A673 (cell line): ENCODE results near the gene TMEM244. TPM values are rescaled to one million over a fixed set of nuclear protein-coding genes. Genes with fewer than 3 reads are reported as not detected.

ENCODE experiments used
- BruUV-seq: library from RNA; stranded (reverse); fragments of 400-500 nt; replicated peaks from 2 replicates; lab custom pipeline; 2021; lab: Mats Ljungman, UMichigan
- CTCF ChIA-PET: fragments of 300-600 bp; sonication (Branson Sonifier 250); formaldehyde crosslinking; loops from one replicate; lab custom pipeline; 2022; ENCODE audit warnings: antibody characterized with exemption; lab: Charles Lee
- POLR2A ChIA-PET: fragments of 300-600 bp; sonication (Branson Sonifier 250); formaldehyde crosslinking; loops from one replicate; lab custom pipeline; 2022; ENCODE audit warnings: antibody characterized with exemption; ENCODE audit not compliant: low non-redundant PET; lab: Charles Lee
- DNase-seq: peaks from one replicate; pipeline ENCODE4 v3.0.0-alpha.2; 2015; ENCODE audit warnings: low spot score
- H3K27ac ChIP-seq: fragments of 200-600 bp; sonication (generic); 2 replicates; pipeline ENCODE4 v1.5.1; 2016; ENCODE audit warnings: mixed run types, low read depth, mild to moderate bottlenecking, mixed read lengths, antibody characterized with exemption, low read length; ENCODE audit not compliant: poor library complexity, severe bottlenecking
- H3K27me3 ChIP-seq: fragments of 200-600 bp; sonication (generic); replicated peaks from 2 replicates; pipeline ENCODE4 v1.6.1; 2017; ENCODE audit warnings: mixed run types, low read depth, mild to moderate bottlenecking, mixed read lengths, antibody characterized with exemption, low read length; ENCODE audit not compliant: insufficient read depth, poor library complexity
- H3K36me3 ChIP-seq: fragments of 200-600 bp; sonication (generic); 2 replicates; pipeline ENCODE4 v1.6.1; 2016; ENCODE audit warnings: mixed run types, mild to moderate bottlenecking, mixed read lengths, antibody characterized with exemption, low read length; ENCODE audit not compliant: insufficient read depth, poor library complexity, severe bottlenecking
- H3K4me1 ChIP-seq: fragments of 200-600 bp; sonication (generic); 2 replicates; pipeline ENCODE4 v1.6.1; 2017; ENCODE audit warnings: mixed run types, mild to moderate bottlenecking, mixed read lengths, antibody characterized with exemption, low read length; ENCODE audit not compliant: insufficient read depth, poor library complexity, severe bottlenecking
- H3K4me3 ChIP-seq: fragments of 200-600 bp; sonication (generic); 2 replicates; pipeline ENCODE4 v1.5.1; 2016; ENCODE audit warnings: low read depth, mixed run types, mild to moderate bottlenecking, mixed read lengths, low read length; ENCODE audit not compliant: poor library complexity, severe bottlenecking
- H3K9me3 ChIP-seq: fragments of 200-600 bp; sonication (generic); 2 replicates; pipeline ENCODE4 v1.6.1; 2016; ENCODE audit warnings: mixed run types, low read depth, mild to moderate bottlenecking, mixed read lengths, antibody characterized with exemption, low read length; ENCODE audit not compliant: poor library complexity, severe bottlenecking
- EZH2 ChIP-seq: fragments of 200-600 bp; sonication (generic); IDR thresholded peaks from 2 replicates; pipeline ENCODE4 v1.6.1; 2017; ENCODE audit warnings: borderline replicate concordance, low read depth, mild to moderate bottlenecking, mixed read lengths, antibody characterized with exemption, low read length; ENCODE audit not compliant: poor library complexity, severe bottlenecking
- intact Hi-C: fragments of 100-400 bp; cut with micrococcal nuclease; formaldehyde crosslinking; loops from one replicate; pipeline ENCODE4 v1.10.0; 2022; ENCODE audit not compliant: unreplicated experiment
- total RNA-seq: library from RNA; stranded (reverse); gene quantifications from 2 replicates; pipeline ENCODE4 v1.2.3, GENCODE V29; 2021
- TF ChIP-seq, protein P1 (sequence below): fragments of 300-800, 200-600 bp; sonication (generic); conservative IDR thresholded peaks from 2 replicates; pipeline ENCODE4 v1.5.1; 2017; ENCODE audit warnings: low read depth, mild to moderate bottlenecking, antibody characterized with exemption, low read length, moderate library complexity, mixed read lengths

TMEM244 gene
- total RNA-seq, 1 experiment from 2014 or later = not detected

DNA sequence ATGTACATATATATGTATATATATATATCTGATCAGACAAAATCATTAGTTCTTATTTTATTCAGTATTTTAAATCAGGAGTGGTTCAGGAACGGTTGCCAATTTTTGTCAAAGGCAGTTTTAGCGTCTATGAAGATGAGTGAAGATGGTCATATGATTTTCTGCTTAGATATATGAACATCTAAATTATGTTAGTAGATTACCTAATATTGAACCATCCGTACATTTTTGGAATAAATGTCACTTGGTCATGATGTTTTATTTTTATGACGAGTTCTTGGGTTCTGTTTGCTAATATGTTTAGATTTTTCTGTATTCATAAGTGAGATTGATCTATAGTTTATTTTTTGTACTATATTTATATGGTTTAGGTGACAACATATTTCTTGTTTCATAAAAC, 3.3 kb downstream of the TMEM244 start:
- Histone ChIP-seq H3K4me1 (no peaks in the 10 kb centered on the region), H3K27ac (no peak overlapping the region), H3K36me3 (no peaks in the 10 kb centered on the region), H3K9me3 (peaks cover 4% of the 10 kb centered on the region), H3K4me3 (no peak overlapping the region), H3K27me3 (no peaks in the 10 kb centered on the region)
- TF ChIP-seq, protein P1, sequence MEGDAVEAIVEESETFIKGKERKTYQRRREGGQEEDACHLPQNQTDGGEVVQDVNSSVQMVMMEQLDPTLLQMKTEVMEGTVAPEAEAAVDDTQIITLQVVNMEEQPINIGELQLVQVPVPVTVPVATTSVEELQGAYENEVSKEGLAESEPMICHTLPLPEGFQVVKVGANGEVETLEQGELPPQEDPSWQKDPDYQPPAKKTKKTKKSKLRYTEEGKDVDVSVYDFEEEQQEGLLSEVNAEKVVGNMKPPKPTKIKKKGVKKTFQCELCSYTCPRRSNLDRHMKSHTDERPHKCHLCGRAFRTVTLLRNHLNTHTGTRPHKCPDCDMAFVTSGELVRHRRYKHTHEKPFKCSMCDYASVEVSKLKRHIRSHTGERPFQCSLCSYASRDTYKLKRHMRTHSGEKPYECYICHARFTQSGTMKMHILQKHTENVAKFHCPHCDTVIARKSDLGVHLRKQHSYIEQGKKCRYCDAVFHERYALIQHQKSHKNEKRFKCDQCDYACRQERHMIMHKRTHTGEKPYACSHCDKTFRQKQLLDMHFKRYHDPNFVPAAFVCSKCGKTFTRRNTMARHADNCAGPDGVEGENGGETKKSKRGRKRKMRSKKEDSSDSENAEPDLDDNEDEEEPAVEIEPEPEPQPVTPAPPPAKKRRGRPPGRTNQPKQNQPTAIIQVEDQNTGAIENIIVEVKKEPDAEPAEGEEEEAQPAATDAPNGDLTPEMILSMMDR = no peak
- TF ChIP-seq EZH2 = no peak
- DNase-seq = no peak
- no TSS peak for BruUV-seq
- CTCF ChIA-PET = no interaction called here
- intact Hi-C loops = no loop called here
- POLR2A ChIA-PET = no interaction called here

DNA sequence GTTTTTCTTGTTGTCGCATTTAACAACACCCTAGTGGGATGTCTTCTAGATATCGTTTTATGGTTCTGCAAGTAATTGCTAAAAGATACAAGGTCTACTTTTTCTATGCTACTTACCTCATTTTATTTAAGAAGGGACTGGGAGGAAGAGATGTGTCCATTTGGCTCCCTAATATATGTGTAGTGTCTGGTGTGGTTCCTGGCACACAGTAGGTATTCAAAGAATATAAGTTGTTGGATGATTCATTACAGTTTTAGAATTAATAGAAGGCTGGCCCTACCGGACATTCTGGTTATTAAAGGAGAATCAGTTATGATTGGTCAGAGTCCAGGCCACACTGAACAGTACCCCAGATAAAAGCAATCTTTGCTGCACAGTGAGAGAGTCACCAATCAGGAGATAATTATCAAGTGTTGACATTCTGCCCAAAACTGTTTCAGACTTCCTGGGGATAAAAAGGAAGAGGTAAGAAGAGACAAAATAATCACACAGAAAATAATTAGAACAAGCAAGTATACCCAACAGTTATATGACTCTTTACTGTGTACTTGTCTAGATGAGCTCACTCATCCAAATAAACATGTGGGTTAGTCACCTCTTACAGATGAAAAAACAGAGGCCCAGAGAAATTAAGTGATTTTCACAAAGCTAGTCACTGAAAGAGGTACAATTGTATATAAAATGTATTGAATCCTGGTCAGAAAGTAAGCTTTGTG, 7.0 kb downstream of the TMEM244 start:
- TF ChIP-seq, protein P1 = no peak
- TF ChIP-seq EZH2 = no peak
- H3K27me3 ChIP-seq = no peaks in the 10 kb centered on the region
- H3K4me3 ChIP-seq = no peak overlapping the region
- DNase-seq = peak; percentile 28
- CTCF ChIA-PET = interaction anchor here (0.5 kb wide), 1 partner anchor 161 kb away, joined by 4 read pairs; no protein-coding TSS in a partner anchor
- no peaks in the 10 kb centered on the region for H3K4me1 ChIP-seq
- H3K27ac ChIP-seq = no peak overlapping the region
- no TSS peak for BruUV-seq
- intact Hi-C loops = no loop called here
- peaks cover 4% of the 10 kb centered on the region for H3K9me3 ChIP-seq
- POLR2A ChIA-PET = no interaction called here
- H3K36me3 ChIP-seq = no peaks in the 10 kb centered on the region

DNA sequence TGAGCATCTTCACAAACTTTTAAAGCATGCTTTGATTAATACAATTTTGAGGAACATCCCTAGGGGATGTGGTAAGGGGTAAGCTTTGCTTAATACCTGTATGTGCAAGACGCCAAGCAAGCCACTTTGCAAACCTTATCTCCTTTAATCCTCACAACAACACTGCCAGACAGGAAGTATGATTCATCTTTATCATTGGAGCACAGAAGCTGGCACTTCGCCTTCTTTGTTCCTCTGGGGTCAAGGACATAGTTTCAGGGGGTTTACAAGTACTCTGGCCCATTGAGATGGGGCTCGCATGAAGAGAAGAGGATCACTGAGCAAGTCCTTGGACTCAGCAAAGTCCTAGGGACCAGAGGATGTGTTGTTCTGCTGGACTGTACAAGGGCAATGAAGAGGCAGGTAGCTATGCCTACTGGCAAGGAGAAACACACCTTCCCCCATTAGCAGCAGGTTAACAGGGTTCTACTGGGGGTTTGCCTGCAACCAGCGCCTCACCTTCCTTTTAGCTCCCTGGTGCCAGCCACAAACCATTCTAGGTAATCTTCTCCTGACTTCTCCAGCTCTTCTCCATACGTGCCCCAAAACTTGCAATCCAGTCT, 8.8 kb downstream of the TMEM244 start:
- no TSS peak for BruUV-seq
- CTCF ChIA-PET = interaction anchor here (0.6 kb wide), 1 partner anchor 281 kb away, joined by 3 read pairs; no protein-coding TSS in a partner anchor
- intact Hi-C loops = no loop called here

More for the DNA sequence above, 8.8 kb downstream of the TMEM244 start:
- peak; percentile 55 for DNase-seq
- TF ChIP-seq, protein P1 = no peak
- TF ChIP-seq EZH2 = no peak
- peaks cover 4% of the 10 kb centered on the region for H3K9me3 ChIP-seq
- POLR2A ChIA-PET = no interaction called here
- no peak overlapping the region for H3K27ac ChIP-seq
- no peaks in the 10 kb centered on the region for H3K36me3 ChIP-seq
- H3K27me3 ChIP-seq = no peaks in the 10 kb centered on the region
- H3K4me3 ChIP-seq = no peak overlapping the region
- no peaks in the 10 kb centered on the region for H3K4me1 ChIP-seq
